Activated T-cell treated with anti-CD3 and anti-CD28 coated beads, Interleukin-2, amount 50 U/mL, for 24 hours (primary cell): ENCODE data around the gene DYSF.

Source experiments
- DNase-seq: peaks from one replicate; pipeline ENCODE4 v3.0.0-alpha.2; 2020
- H3K27ac Mint-ChIP-seq: 2 replicates; pipeline ENCODE4 v1.8.0; 2020; ENCODE audit warnings: mild to moderate bottlenecking, mixed read lengths
- H3K27me3 Mint-ChIP-seq: 2 replicates; pipeline ENCODE4 v1.8.0; 2020; ENCODE audit warnings: mixed read lengths
- H3K36me3 Mint-ChIP-seq: 2 replicates; pipeline ENCODE4 v1.8.0; 2020; ENCODE audit warnings: low read depth, mixed read lengths
- H3K4me1 Mint-ChIP-seq: 2 replicates; pipeline ENCODE4 v1.8.0; 2020; ENCODE audit warnings: low read depth, mixed read lengths
- H3K4me3 Mint-ChIP-seq: 2 replicates; pipeline ENCODE4 v1.8.0; 2020; ENCODE audit warnings: mild to moderate bottlenecking, moderate library complexity, mixed read lengths
- H3K9me3 Mint-ChIP-seq: 2 replicates; pipeline ENCODE4 v1.8.0; 2020; ENCODE audit warnings: mixed read lengths

Gene DYSF

GRCh38 chr2:71704131-71704561 is 250.8 kb downstream of the DYSF start:
- Mint-ChIP-seq H3K36me3 (no peaks in the 10 kb centered on the region), H3K4me1 (no peaks in the 10 kb centered on the region), H3K27me3 (no peaks in the 10 kb centered on the region), H3K9me3 (no peaks in the 10 kb centered on the region), H3K27ac (no peak overlapping the region), H3K4me3 (no peak overlapping the region)
- DNase-seq = no peak

GRCh38 chr2:71704688-71705087 is 251.3 kb downstream of the DYSF start:
- H3K27ac Mint-ChIP-seq = no peak overlapping the region
- H3K36me3 Mint-ChIP-seq = no peaks in the 10 kb centered on the region
- no peak overlapping the region for H3K4me3 Mint-ChIP-seq
- no peak for DNase-seq
- H3K4me1 Mint-ChIP-seq = no peaks in the 10 kb centered on the region
- H3K9me3 Mint-ChIP-seq = no peaks in the 10 kb centered on the region
- H3K27me3 Mint-ChIP-seq = no peaks in the 10 kb centered on the region

GRCh38 chr2:71705171-71705960 is 252.0 kb downstream of the DYSF start:
- no peak overlapping the region for H3K4me3 Mint-ChIP-seq
- H3K9me3 Mint-ChIP-seq = no peaks in the 10 kb centered on the region
- DNase-seq = no peak
- no peak overlapping the region for H3K27ac Mint-ChIP-seq
- H3K4me1 Mint-ChIP-seq = no peaks in the 10 kb centered on the region
- H3K27me3 Mint-ChIP-seq = no peaks in the 10 kb centered on the region
- no peaks in the 10 kb centered on the region for H3K36me3 Mint-ChIP-seq

- H3K36me3 Mint-ChIP-seq = no peaks in the 10 kb centered on the region
- no peak overlapping the region for H3K4me3 Mint-ChIP-seq
- no peak for DNase-seq
- H3K27ac Mint-ChIP-seq = no peak overlapping the region
- no peaks in the 10 kb centered on the region for H3K27me3 Mint-ChIP-seq
- H3K4me1 Mint-ChIP-seq = no peaks in the 10 kb centered on the region
- H3K9me3 Mint-ChIP-seq = no peaks in the 10 kb centered on the region
Observed at GRCh38 chr2:71706121-71706520, 252.8 kb downstream of the DYSF start.

- Mint-ChIP-seq H3K4me1 (no peaks in the 10 kb centered on the region), H3K4me3 (no peak overlapping the region), H3K27me3 (peaks cover 7% of the 10 kb centered on the region)
Observed at GRCh38 chr2:71706836-71707235, 253.5 kb downstream of the DYSF start.

GRCh38 chr2:71710367-71711132 is 257.2 kb downstream of the DYSF start:
- no peak overlapping the region for H3K4me3 Mint-ChIP-seq
- H3K36me3 Mint-ChIP-seq = no peaks in the 10 kb centered on the region
- DNase-seq = no peak
- H3K4me1 Mint-ChIP-seq = no peaks in the 10 kb centered on the region
- no peak overlapping the region for H3K27ac Mint-ChIP-seq
- H3K27me3 Mint-ChIP-seq = peaks cover 7% of the 10 kb centered on the region
- H3K9me3 Mint-ChIP-seq = no peaks in the 10 kb centered on the region

More at GRCh38 chr2:71706836-71707235, 253.5 kb downstream of the DYSF start:
- Mint-ChIP-seq H3K36me3 (no peaks in the 10 kb centered on the region), H3K27ac (no peak overlapping the region), H3K9me3 (no peaks in the 10 kb centered on the region)
- DNase-seq = no peak

- no peak for DNase-seq
- H3K4me1 Mint-ChIP-seq = no peaks in the 10 kb centered on the region
- H3K27ac Mint-ChIP-seq = no peak overlapping the region
Observed at GRCh38 chr2:71711133-71711855, 257.9 kb downstream of the DYSF start.

GRCh38 chr2:71712158-71712818 is 258.9 kb downstream of the DYSF start:
- Mint-ChIP-seq H3K27me3 (peaks cover 7% of the 10 kb centered on the region), H3K9me3 (no peaks in the 10 kb centered on the region), H3K4me3 (no peak overlapping the region), H3K4me1 (no peaks in the 10 kb centered on the region), H3K36me3 (no peaks in the 10 kb centered on the region), H3K27ac (no peak overlapping the region)
- DNase-seq = no peak

More at GRCh38 chr2:71711133-71711855, 257.9 kb downstream of the DYSF start:
- H3K9me3 Mint-ChIP-seq = no peaks in the 10 kb centered on the region
- no peak overlapping the region for H3K4me3 Mint-ChIP-seq
- no peaks in the 10 kb centered on the region for H3K36me3 Mint-ChIP-seq
- H3K27me3 Mint-ChIP-seq = peaks cover 7% of the 10 kb centered on the region

- Mint-ChIP-seq H3K4me1 (no peaks in the 10 kb centered on the region), H3K4me3 (no peak overlapping the region), H3K27ac (no peak overlapping the region)
Observed at GRCh38 chr2:71713581-71714580, 260.5 kb downstream of the DYSF start.

GRCh38 chr2:71714601-71715240 is 261.4 kb downstream of the DYSF start:
- peaks cover 7% of the 10 kb centered on the region for H3K27me3 Mint-ChIP-seq
- no peak overlapping the region for H3K4me3 Mint-ChIP-seq
- H3K36me3 Mint-ChIP-seq = no peaks in the 10 kb centered on the region
- no peak for DNase-seq
- no peaks in the 10 kb centered on the region for H3K4me1 Mint-ChIP-seq
- no peaks in the 10 kb centered on the region for H3K9me3 Mint-ChIP-seq
- H3K27ac Mint-ChIP-seq = no peak overlapping the region

More at GRCh38 chr2:71713581-71714580, 260.5 kb downstream of the DYSF start:
- Mint-ChIP-seq H3K27me3 (peaks cover 7% of the 10 kb centered on the region), H3K9me3 (no peaks in the 10 kb centered on the region), H3K36me3 (no peaks in the 10 kb centered on the region)
- DNase-seq = no peak

- Mint-ChIP-seq H3K4me3 (no peak overlapping the region), H3K27me3 (peaks cover 7% of the 10 kb centered on the region), H3K36me3 (no peaks in the 10 kb centered on the region), H3K27ac (no peak overlapping the region), H3K9me3 (no peaks in the 10 kb centered on the region), H3K4me1 (no peaks in the 10 kb centered on the region)
- DNase-seq = no peak
Observed at GRCh38 chr2:71715241-71715750, 261.9 kb downstream of the DYSF start.

GRCh38 chr2:71715951-71716696 is 262.8 kb downstream of the DYSF start:
- DNase-seq = no peak
- Mint-ChIP-seq H3K4me1 (no peaks in the 10 kb centered on the region), H3K4me3 (no peak overlapping the region), H3K27ac (no peak overlapping the region), H3K27me3 (peaks cover 7% of the 10 kb centered on the region), H3K9me3 (no peaks in the 10 kb centered on the region), H3K36me3 (no peaks in the 10 kb centered on the region)
